ENCODE data around the gene SHC4. TPM values are rescaled to one million over a fixed set of nuclear protein-coding genes. Genes with fewer than 3 reads are reported as not detected.
"Not testable (repeated sequence)": the region's sequence is repeated elsewhere in the genome, so short reads cannot be mapped to it uniquely, and the experiment has no call there.

SHC4 gene
- total RNA-seq, 3 donors from 2014 or later: 0.16 to 4.0 (median 1.3) TPM

- no peaks in the 10 kb centered on the region for H3K27me3 ChIP-seq
- no peaks in the 10 kb centered on the region for H3K4me1 ChIP-seq
- H3K27ac ChIP-seq: peak overlapping the region; percentile 85 to 92
- DNase-seq (ENCODE audit: low spot score in 2 of 2): no peak
- H3K36me3 ChIP-seq: no peaks in the 10 kb centered on the region
- H3K4me3 ChIP-seq: peak overlapping the region in 2 of 3 donors; percentile 56 to 75
- H3K9me3 ChIP-seq: no peaks in the 10 kb centered on the region
- TF ChIP-seq POLR2A (IDR thresholded peaks at IDR 0.05): no peak
- no peak for TF ChIP-seq POLR2AphosphoS5 (IDR thresholded peaks at IDR 0.05)
- TF ChIP-seq CTCF (IDR thresholded peaks at IDR 0.05): no peak
- intact Hi-C loops (cut with DNase I; ENCODE audit: low total_unique reads): no loop called here
These were observed 12.8 kb upstream of the SHC4 start for GRCh38 chr15:48976444-48977088.

DNA sequence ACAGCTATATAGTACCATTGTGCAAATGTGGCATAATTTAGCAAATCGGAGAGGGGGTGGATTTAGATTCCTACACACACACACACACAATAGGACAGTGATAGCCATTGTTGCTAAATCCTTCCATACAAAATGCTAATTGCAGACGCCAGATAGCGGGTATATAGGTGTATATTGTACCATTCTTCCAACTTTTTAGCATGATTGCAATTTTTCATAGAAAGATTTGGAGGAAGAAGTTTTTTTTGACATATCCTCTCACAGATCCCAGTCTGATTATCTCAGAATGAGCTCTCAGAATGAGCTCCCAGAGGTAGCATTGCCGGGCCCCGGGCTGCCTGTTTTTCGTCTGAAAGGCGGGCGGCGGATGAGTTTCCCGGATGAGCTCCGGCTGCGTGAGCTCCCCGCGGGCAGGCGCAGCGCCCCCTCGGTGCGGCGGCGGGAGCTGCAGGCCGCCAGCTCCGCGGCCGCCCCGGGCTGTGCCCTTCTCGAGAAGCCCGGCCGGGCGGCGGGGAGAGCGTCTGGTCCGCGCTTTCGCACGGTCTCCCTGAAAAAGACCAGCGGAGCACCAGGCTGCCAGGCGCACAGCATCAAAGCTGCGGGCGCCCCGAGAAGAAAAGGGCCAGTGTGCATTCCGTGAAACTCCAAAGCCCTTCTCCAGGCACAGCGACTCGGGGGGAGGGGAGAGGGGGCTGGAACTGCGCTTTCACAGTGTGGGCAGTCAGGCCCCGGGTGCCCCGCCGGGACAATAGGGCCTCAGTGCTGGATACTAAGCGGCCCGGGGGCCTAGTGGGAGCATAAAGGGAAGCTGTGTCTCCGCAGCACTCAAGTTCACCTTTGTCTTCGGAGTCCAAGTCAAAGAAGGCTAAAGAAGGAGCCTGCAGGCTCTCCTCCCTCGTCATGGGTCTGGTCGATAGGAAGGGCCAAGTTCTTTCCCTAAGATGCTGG is 12.0 kb upstream of the SHC4 start:
- DNase-seq (ENCODE audit: low spot score in 2 of 2): peak; percentile 48 to 72
- no peaks in the 10 kb centered on the region for H3K4me1 ChIP-seq
- no peaks in the 10 kb centered on the region for H3K36me3 ChIP-seq
- intact Hi-C loops (cut with DNase I; ENCODE audit: low total_unique reads): no loop called here
- TF ChIP-seq POLR2A (IDR thresholded peaks at IDR 0.05) (no peak), POLR2AphosphoS5 (IDR thresholded peaks at IDR 0.05) (no peak), CTCF (IDR thresholded peaks at IDR 0.05) (peak; percentile 34 to 84 (median 45))
- no peaks in the 10 kb centered on the region for H3K9me3 ChIP-seq
- peak overlapping the region; percentile 85 to 92 for H3K27ac ChIP-seq
- H3K4me3 ChIP-seq: peak overlapping the region; percentile 46 to 75 (median 56)
- no peaks in the 10 kb centered on the region for H3K27me3 ChIP-seq

DNA sequence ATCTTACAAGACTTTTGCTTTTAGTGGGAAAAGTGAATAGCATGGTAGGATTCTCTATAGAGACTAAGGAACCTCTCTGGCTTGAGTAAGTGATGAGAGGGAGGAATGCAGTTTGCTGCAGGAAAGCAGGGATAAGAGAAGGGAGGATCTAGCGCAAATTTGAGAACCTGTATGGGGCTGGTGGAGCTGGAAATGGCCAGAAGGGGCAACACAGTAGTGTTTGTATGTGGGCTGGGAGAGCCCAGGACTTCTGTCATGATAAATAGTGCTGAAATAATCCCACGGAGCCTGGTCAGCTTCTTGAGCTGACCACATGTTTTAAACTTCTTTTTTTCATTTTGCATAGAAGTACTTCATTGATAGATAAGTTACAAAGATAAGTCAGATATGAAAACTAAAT is 11.2 kb upstream of the SHC4 start:
- no peaks in the 10 kb centered on the region for H3K27me3 ChIP-seq
- intact Hi-C loops (cut with DNase I; ENCODE audit: low total_unique reads): no loop called here
- no peaks in the 10 kb centered on the region for H3K9me3 ChIP-seq
- no peak overlapping the region for H3K27ac ChIP-seq
- H3K4me1 ChIP-seq: no peaks in the 10 kb centered on the region
- H3K36me3 ChIP-seq: no peaks in the 10 kb centered on the region
- H3K4me3 ChIP-seq: no peak overlapping the region
- DNase-seq (ENCODE audit: low spot score in 2 of 2): no peak
- TF ChIP-seq POLR2AphosphoS5 (IDR thresholded peaks at IDR 0.05) (no peak), POLR2A (IDR thresholded peaks at IDR 0.05) (no peak), CTCF (IDR thresholded peaks at IDR 0.05) (no peak)

DNA sequence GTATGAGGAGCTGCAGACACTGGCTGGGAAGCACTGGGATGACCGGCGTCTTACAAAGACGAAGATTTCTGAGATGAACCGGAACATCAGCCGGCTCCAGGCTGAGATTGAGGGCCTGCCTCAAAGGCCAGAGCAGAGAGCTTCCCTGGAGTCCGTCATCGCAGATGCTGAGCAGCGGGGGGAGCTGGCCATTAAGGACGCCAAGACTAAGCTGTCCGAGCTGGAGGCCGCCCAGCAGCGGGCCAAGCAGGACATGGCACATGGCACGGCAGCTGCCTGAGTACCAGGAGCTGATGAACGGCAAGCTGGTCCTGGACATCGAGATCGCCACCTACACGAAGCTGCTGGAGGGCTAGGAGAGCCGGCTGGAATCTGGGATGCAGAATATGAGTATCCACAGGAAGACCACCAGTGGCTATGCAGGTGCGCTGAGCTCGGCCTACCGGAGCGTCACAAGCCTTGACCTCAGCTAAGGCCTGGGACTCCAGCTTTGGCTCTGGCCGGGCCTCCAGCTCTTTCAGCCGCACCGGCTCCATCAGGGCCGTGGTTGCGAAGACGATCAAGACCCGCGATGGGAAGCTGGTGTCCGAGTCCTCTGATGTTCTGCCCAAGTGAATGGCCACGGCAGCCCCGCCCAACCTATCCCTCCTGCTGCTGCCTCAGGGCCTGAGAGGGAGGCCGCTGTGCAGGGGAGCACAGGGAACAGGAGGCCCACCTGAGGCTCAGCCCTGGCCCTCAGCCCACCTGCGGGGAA is 9.2 kb upstream of the SHC4 start:
- intact Hi-C loops (cut with DNase I; ENCODE audit: low total_unique reads): no loop called here
- DNase-seq (ENCODE audit: low spot score in 2 of 2): no peak
- Histone ChIP-seq H3K27me3 (no peaks in the 10 kb centered on the region), H3K9me3 (no peaks in the 10 kb centered on the region), H3K36me3 (no peaks in the 10 kb centered on the region), H3K4me3 (no peak overlapping the region), H3K27ac (no peak overlapping the region), H3K4me1 (no peaks in the 10 kb centered on the region)
- TF ChIP-seq CTCF (IDR thresholded peaks at IDR 0.05) (no peak), POLR2A (IDR thresholded peaks at IDR 0.05) (no peak), POLR2AphosphoS5 (IDR thresholded peaks at IDR 0.05) (no peak)

GRCh38 chr15:48970926-48971325 is 7.2 kb upstream of the SHC4 start:
- H3K36me3 ChIP-seq; H3K9me3 ChIP-seq; H3K27me3 ChIP-seq; H3K4me3 ChIP-seq; DNase-seq (ENCODE audit: low spot score in 2 of 2); intact Hi-C loops (cut with DNase I; ENCODE audit: low total_unique reads); H3K27ac ChIP-seq; H3K4me1 ChIP-seq: not testable (repeated sequence)
